DND-41 (cell line): Measurements from ENCODE around the gene USP32.

Source experiments
- CTCF ChIP-seq: IDR thresholded peaks from 2 replicates; pipeline ENCODE4 v1.5.1; 2012; ENCODE audit warnings: borderline replicate concordance, low read length, moderate library complexity, mild to moderate bottlenecking; ENCODE audit not compliant: poor library complexity, severe bottlenecking; ENCODE audit errors: extremely low read depth
- EZH2 ChIP-seq: IDR thresholded peaks from 3 replicates; pipeline ENCODE4 v1.6.1; 2012; ENCODE audit warnings: borderline replicate concordance, low read depth, mild to moderate bottlenecking, moderate library complexity, low read length, inconsistent platforms; ENCODE audit not compliant: severe bottlenecking

GRCh38 chr17:60359415-60359814 is 32.5 kb downstream of the USP32 start:
- TF ChIP-seq CTCF = no peak
- TF ChIP-seq EZH2 = no peak
